Endothelial cell of umbilical vein (primary cell): ENCODE measurements around the gene ERBB2. TPM values are rescaled to one million over a fixed set of nuclear protein-coding genes. Genes with fewer than 3 reads are reported as not detected.

ENCODE experiments used
- BruUV-seq: library from RNA; stranded (reverse); fragments of 400-500 nt; replicated peaks from 2 replicates; lab custom pipeline; 2021; lab: Mats Ljungman, UMichigan
- CTCF ChIA-PET: fragments of 300-600, 350-600 bp; sonication (Branson Sonifier 250); formaldehyde crosslinking; loops from one replicate; lab custom pipeline; 2021; ENCODE audit warnings: antibody characterized with exemption, inconsistent platforms; lab: Charles Lee
- POLR2A ChIA-PET: fragments of 300-600, 350-600 bp; sonication (Branson Sonifier 250); formaldehyde crosslinking; loops from one replicate; lab custom pipeline; 2021; ENCODE audit warnings: antibody characterized with exemption, inconsistent platforms; lab: Charles Lee
- DNase-seq: peaks from one replicate; pipeline ENCODE4 v3.0.0-alpha.2; 2011; ENCODE audit warnings: low read depth, low spot score
- FAIRE-seq: peaks from 2 replicates; lab custom pipeline; 2011; peaks lifted over from hg19 to GRCh38; lab: Jason Lieb, UNC
- H2AFZ ChIP-seq: 2 replicates; pipeline ENCODE4 v1.6.0; 2012; ENCODE audit warnings: low read depth, low read length, control low read depth, inconsistent platforms
- H3K27ac ChIP-seq: 2 replicates; pipeline ENCODE4 v1.5.1; 2011; ENCODE audit warnings: low read depth, mild to moderate bottlenecking, control low read depth, low read length, moderate library complexity; ENCODE audit not compliant: insufficient read depth
- H3K27me3 ChIP-seq, 2 experiments: 2 replicates each; pipeline versions ENCODE4 v1.6.0 to v1.6.1; 2011; ENCODE audit warnings: low read length in 2 of 2, mixed read lengths in 1 of 2; ENCODE audit not compliant: control insufficient read depth in 2 of 2, insufficient read depth in 2 of 2
- H3K36me3 ChIP-seq, 2 experiments: 2 replicates in 1 of 2; 3 replicates in 1 of 2; pipeline ENCODE4 v1.5.1; 2011; ENCODE audit warnings: low read length in 2 of 2, mild to moderate bottlenecking in 1 of 2, moderate library complexity in 1 of 2; ENCODE audit not compliant: control insufficient read depth in 2 of 2, insufficient read depth in 2 of 2; ENCODE audit errors: extremely low read depth in 1 of 2
- H3K4me1 ChIP-seq: 3 replicates; pipeline ENCODE4 v1.5.1; 2011; ENCODE audit warnings: mild to moderate bottlenecking, low read length; ENCODE audit not compliant: control insufficient read depth, insufficient read depth; ENCODE audit errors: extremely low read depth
- H3K4me2 ChIP-seq: 2 replicates; pipeline ENCODE4 v1.6.1; 2011; ENCODE audit warnings: low read length, control low read depth, mixed read lengths; ENCODE audit not compliant: insufficient read depth
- H3K4me3 ChIP-seq, 3 experiments: fragments of 200-600 bp in 1 of 3; sonication (generic), shearing (Covaris generic) in 1 of 3; replicated peaks in 1 of 3; 2 replicates each; pipeline ENCODE4 v1.5.1; 2011 to 2016; ENCODE audit warnings: control low read depth in 3 of 3, low read length in 3 of 3, mild to moderate bottlenecking in 2 of 3, inconsistent platforms in 1 of 3, low read depth in 1 of 3, moderate library complexity in 1 of 3; ENCODE audit not compliant: insufficient read depth in 1 of 3
- H3K79me2 ChIP-seq: 2 replicates; pipeline ENCODE4 v1.6.0; 2012; ENCODE audit warnings: low read length, inconsistent platforms; ENCODE audit not compliant: control insufficient read depth, insufficient read depth
- H3K9ac ChIP-seq: replicated peaks from 2 replicates; pipeline ENCODE3; 2011; ENCODE audit warnings: low read length, control low read depth; ENCODE audit not compliant: insufficient read depth; ENCODE audit errors: extremely low read depth
- H3K9me1 ChIP-seq: replicated peaks from 3 replicates; pipeline ENCODE4 v1.6.0; 2011; ENCODE audit warnings: mild to moderate bottlenecking, low read length; ENCODE audit not compliant: control insufficient read depth, insufficient read depth; ENCODE audit errors: extremely low read depth
- H3K9me3 ChIP-seq: replicated peaks from 2 replicates; pipeline ENCODE4 v1.5.1; 2012; ENCODE audit warnings: low read length, inconsistent platforms; ENCODE audit not compliant: control insufficient read depth, insufficient read depth
- H4K20me1 ChIP-seq: replicated peaks from 2 replicates; pipeline ENCODE3; 2011; ENCODE audit warnings: mild to moderate bottlenecking, low read length; ENCODE audit not compliant: control insufficient read depth, insufficient read depth; ENCODE audit errors: extremely low read depth
- EZH2 ChIP-seq: IDR thresholded peaks from 2 replicates; pipeline ENCODE4 v1.6.1; 2012; ENCODE audit warnings: borderline replicate concordance, low read depth, mild to moderate bottlenecking, moderate library complexity, low read length, inconsistent platforms; ENCODE audit not compliant: severe bottlenecking
- FOS ChIP-seq: IDR thresholded peaks from 2 replicates; pipeline ENCODE4 v1.6.1; 2011; ENCODE audit warnings: mild to moderate bottlenecking, low read length, moderate library complexity, borderline replicate concordance; ENCODE audit not compliant: insufficient read depth
- MAX ChIP-seq: IDR thresholded peaks from 2 replicates; pipeline ENCODE4 v1.6.1; 2011; ENCODE audit not compliant: insufficient read depth, insufficient read length
- POLR2A ChIP-seq: IDR thresholded peaks from 2 replicates; pipeline ENCODE4 v1.6.1; 2012; ENCODE audit warnings: low read depth, mild to moderate bottlenecking, control low read depth, low read length
- POLR2AphosphoS5 ChIP-seq: IDR thresholded peaks from 2 replicates; pipeline ENCODE4 v1.6.1; 2012; ENCODE audit warnings: low read depth, mild to moderate bottlenecking, control low read depth, low read length, moderate library complexity; ENCODE audit not compliant: insufficient read depth
- dilution Hi-C: fragments of 300-500 bp; cut with MboI; formaldehyde crosslinking; loops from one replicate; pipeline ENCODE4 v1.15.0; 2019; ENCODE audit warnings: low sequenced_read_pairs; ENCODE audit not compliant: extremely low pct_ligation_motif_present
- intact Hi-C: fragments of 100-400 bp; cut with micrococcal nuclease; formaldehyde crosslinking; loops from one replicate; pipeline ENCODE4 v1.10.0; 2022
- polyA plus RNA-seq, 4 experiments: library from polyadenylated mRNA; depleted of rRNA in 3 of 4; stranded (reverse) in 3 of 4; unstranded in 1 of 4; fragments of >200 nt; gene quantifications; 2 replicates each; pipeline versions ENCODE4 v1.2.1 to v1.2.3, GENCODE V29; 2011 to 2012; ENCODE audit warnings: missing spikeins in 1 of 4
- total RNA-seq: library from RNA; stranded (reverse); gene quantifications from 2 replicates; pipeline ENCODE4 v1.2.3, GENCODE V29; 2021

ERBB2 gene
- total and polyA plus RNA-seq, 2 donors (not counting 3 experiments of a cell fraction or from before 2014, with no cell fraction given) = 20.6 to 32.9 TPM

GRCh38 chr17:39774047-39774446 is 74.2 kb downstream of the ERBB2 start:
- Histone ChIP-seq H3K27ac (no peak overlapping the region), H3K27me3 (peaks cover 46 to 54% of the 10 kb centered on the region in 2 experiments), H3K79me2 (no peaks in the 10 kb centered on the region), H3K9me3 (no peaks in the 10 kb centered on the region), H3K9ac (no peak overlapping the region), H2AFZ (no peak overlapping the region), H3K36me3 (no peaks in the 10 kb centered on the region), H3K4me3 (no peak overlapping the region), H4K20me1 (no peaks in the 10 kb centered on the region), H3K9me1 (no peaks in the 10 kb centered on the region), H3K4me1 (no peaks in the 10 kb centered on the region), H3K4me2 (no peak overlapping the region)
- no TSS peak for BruUV-seq
- dilution Hi-C loops (no loop called here), intact Hi-C loops (no loop called here)
- no peak for FAIRE-seq
- ChIA-PET CTCF (no interaction called here), POLR2A (no interaction called here)
- no peak for TF ChIP-seq FOS
- no peak for DNase-seq

GRCh38 chr17:39775031-39775430 is 75.2 kb downstream of the ERBB2 start:
- dilution Hi-C loops = no loop called here
- Histone ChIP-seq H3K27ac (no peak overlapping the region), H3K4me3 (no peak overlapping the region), H3K79me2 (no peaks in the 10 kb centered on the region), H3K27me3 (peaks cover 46 to 54% of the 10 kb centered on the region in 2 experiments), H3K4me2 (no peak overlapping the region), H4K20me1 (no peaks in the 10 kb centered on the region), H3K9ac (no peak overlapping the region), H3K9me3 (no peaks in the 10 kb centered on the region), H3K36me3 (no peaks in the 10 kb centered on the region), H2AFZ (no peak overlapping the region), H3K9me1 (no peaks in the 10 kb centered on the region), H3K4me1 (no peaks in the 10 kb centered on the region)
- DNase-seq (no peak), FAIRE-seq (no peak)
- TF ChIP-seq MAX (no peak), FOS (no peak), POLR2AphosphoS5 (no peak), POLR2A (no peak), EZH2 (no peak)
- intact Hi-C loops = no loop called here
- ChIA-PET POLR2A (no interaction called here), CTCF (interaction anchor here (1.0 kb wide), 1 partner anchor 11 kb away, joined by 3 read pairs; no protein-coding TSS in a partner anchor)
- BruUV-seq = no TSS peak
